NCI-H1930 (cell line): Measurements from ENCODE around the gene CMTM4.
"Not testable (repeated sequence)": the region's sequence is repeated elsewhere in the genome, so short reads cannot be mapped to it uniquely, and the experiment has no call there.

Source experiments
- DNase-seq, 2 experiments: peaks; one replicate each; lab custom pipeline; 2025; lab: John Stamatoyannopoulos, UW

Gene CMTM4

DNA sequence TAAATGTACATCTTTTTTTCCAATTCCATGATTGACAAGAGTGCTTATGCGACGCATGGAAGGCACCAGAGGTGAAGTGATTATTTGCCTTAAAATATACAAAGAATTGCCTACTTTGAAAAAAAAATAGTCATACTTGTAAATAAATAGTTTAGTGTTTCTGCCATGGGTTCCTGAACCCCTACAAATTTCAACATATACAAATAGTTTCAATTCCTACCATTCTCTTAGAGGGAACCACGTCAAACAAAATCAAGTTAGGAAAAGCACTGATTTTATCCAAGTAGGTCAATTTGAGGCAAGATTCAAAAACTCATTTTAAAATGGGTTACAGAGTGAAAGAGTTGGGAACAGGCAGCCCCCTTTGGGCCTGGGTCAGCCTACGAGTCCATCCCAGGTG, 80.4 kb downstream of the CMTM4 start:
- no peak for DNase-seq

DNA sequence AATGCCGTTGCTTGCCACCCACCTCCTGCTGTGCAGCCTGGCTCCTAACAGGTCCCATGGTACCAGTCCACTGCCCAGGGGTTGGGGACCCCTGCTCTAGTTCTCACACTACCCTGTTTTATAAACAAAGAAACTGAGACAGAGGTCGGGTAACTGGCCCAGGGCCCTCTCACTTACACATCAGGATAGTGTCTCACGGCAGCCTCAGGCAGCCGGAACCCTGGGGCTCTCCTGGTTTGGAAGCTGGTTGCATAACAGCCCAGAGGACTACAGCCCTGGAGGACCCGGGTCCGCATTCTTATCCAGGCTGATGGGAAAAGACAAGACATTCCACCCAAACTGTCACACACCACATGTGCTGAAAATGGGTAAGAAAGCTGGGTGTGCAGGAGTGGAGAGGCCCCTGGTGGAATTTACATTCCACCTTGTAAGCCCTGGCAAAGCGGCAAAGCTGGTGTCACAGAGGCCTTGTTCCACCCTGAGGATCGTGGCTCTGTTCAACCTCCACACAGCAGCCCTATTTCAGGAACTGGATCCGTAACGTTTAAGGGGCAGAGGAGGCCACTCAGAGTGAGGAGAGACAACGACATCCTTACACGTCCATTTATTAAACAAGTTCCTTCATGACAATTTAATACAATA, 82.3 kb downstream of the CMTM4 start:
- no peak for DNase-seq

DNA sequence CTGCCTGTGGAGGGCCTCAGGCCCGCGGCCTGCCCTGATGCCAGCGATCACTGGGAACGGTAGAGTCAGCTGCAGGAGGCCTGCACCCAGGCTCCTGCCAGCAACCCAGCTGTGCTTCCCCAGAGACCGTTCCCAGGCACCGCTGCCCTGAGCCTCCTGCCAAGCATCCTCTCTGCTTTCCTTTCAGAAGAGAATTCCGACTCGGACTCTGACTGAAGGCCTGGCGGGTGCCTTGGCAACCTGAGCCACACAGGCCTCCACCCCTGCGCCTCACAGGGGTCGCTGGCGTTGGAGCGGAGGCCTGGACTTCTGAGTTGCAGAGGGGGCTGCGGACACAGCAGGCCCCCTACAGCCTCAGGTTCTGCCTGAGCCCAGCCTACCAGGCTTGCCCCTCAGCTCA, 84.1 kb downstream of the CMTM4 start:
- DNase-seq, result no peak

DNA sequence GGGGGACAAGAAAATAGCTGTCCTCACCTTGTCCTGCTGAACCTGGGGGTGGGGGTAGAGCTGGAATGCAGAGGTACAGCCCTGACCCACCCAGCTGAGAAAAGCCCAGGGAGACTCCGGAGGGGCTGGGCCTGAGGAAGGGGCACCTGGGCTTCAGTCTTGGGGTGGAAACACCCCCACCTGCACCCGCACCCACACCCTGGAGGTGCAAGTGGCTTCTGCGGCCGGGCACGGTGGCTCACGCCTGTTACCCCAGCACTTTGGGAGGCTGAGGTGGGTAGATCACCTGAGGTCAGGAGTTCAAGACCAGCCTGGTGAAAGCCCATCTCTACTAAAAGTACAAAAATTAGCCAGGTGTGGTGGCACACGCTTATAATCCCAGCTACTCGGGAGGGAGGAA, 84.6 kb downstream of the CMTM4 start:
- not testable (repeated sequence) for DNase-seq

DNA sequence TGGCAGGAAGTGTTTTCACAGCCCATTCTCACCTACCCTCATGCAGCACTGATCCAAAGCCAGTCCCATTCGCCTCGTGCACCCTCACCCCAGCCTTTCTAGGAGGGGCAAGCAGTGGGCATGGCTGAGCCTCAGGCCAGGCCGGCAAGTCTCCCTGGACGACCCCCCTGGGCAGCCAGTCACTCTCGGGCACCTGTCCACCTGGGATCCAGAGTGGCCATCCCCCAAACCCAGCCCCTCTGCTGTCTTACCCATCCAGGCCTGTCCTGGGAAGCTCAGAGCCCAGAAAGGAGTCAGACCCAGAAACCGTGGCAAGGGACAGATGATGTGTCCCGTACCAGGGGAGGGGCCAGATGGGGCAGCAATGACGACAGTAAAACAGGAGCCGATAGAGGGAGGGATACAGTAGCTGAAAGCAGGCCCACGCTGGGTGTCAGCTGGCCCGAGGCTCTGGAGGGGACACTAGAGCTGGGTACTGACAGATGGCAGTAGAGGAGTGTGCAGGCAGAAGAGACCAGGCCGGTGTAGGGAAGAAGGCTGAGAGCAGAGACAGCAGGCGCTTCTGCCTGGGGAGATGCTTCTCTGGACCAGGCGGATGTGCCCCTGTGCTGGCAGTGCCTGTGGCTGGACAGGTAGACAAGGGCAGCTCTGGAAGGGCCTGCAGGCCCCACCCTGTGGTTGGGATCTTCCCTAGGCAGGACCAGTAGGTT, 86.3 kb downstream of the CMTM4 start:
- no peak for DNase-seq

DNA sequence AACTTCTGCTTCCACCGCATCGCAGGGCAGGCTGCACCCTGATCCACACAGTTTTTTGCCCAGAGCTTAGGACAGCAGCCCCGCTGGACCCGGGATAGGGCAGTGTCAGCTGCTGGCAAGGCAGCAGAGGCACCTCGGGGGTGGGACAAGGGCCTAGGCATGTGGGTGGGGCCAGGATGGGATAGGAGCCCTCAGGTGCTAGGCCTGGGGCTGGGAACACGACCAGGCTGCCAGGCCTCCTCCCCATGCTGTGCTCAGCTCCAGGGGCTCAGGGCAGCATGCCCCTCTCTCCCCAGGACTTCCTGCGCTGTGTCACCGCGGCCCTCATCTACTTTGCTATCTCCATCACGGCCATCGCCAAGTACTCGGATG, 87.4 kb downstream of the CMTM4 start:
- DNase-seq, result no peak

DNA sequence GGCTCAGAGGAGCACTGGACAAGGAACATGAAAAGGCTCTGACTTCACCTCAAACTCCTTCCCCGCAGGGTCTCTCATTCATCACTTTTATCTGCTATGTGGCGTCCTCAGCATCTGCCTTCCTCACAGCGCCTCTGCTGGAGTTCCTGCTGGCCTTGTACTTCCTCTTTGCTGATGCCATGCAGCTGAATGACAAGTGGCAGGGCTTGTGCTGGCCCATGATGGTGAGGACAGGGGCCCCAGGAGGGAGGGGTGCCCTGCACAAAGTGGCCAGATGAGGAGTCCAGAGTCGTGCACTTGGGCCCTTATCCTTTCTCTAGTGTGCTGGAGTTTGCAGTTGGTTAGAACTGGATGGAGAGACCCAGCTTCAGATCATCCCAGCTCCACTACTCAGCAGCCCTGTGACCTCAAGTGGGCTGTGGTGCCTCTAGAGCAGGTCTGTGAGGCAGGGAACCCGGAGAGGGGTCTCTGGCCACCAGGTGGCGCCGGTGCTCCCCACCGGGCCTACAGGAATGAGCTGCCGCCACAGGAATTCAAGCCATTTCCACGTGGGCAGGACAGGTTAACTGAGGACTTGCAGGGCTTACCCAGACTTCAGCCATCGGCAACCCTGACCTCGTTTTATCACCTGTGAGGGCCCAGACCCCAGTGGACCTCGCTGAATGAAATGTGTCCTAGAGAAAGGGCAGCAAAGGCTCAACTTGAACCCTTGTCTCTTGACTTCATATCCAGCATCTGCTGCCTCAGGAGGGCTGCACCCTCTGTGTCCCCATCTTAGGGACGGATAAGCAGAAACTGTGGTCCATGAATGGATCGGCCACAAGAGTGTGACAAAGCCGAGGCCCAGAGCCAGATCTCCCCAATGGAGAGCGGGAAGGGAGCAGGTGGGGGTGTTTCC, 88.1 kb downstream of the CMTM4 start:
- DNase-seq, result peak in 1 of 2 experiments; percentile 40

DNA sequence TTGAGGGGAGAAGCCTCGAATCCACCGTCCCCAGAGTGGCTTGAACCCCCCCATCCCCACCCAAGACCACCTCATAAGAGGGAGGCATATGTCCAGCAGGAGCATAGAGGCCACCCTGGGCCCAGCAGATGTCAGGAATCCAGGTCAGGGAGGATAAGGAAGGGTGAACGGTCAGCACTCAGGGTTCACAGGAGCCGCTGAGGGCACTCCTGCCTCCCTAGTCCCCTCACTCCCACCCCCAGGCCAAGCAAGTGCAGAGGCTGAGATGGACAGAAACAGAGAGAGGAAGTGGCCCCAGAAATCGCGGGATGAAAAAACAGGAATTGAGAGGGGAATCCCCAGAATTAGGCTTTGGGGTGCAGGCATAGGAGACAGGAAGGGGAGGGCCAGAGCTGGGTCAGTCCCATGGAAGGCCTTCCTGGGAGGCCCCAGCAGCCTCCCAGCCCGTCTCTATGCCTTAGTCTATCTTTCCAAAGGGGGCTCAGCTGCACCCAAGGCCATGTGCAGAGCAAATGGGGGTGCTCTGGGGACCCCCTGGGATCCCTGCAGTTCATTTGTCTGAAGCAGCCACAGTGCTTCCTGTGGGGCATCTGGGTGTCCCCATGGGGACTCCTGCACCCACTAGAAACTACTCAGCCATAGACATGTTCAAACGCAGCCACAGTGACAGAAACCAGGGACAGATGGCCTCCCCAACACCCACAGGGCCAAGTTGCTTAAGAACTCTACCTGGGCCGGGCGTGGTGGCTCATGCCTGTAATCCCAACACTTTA, 90.4 kb downstream of the CMTM4 start:
- no peak for DNase-seq

DNA sequence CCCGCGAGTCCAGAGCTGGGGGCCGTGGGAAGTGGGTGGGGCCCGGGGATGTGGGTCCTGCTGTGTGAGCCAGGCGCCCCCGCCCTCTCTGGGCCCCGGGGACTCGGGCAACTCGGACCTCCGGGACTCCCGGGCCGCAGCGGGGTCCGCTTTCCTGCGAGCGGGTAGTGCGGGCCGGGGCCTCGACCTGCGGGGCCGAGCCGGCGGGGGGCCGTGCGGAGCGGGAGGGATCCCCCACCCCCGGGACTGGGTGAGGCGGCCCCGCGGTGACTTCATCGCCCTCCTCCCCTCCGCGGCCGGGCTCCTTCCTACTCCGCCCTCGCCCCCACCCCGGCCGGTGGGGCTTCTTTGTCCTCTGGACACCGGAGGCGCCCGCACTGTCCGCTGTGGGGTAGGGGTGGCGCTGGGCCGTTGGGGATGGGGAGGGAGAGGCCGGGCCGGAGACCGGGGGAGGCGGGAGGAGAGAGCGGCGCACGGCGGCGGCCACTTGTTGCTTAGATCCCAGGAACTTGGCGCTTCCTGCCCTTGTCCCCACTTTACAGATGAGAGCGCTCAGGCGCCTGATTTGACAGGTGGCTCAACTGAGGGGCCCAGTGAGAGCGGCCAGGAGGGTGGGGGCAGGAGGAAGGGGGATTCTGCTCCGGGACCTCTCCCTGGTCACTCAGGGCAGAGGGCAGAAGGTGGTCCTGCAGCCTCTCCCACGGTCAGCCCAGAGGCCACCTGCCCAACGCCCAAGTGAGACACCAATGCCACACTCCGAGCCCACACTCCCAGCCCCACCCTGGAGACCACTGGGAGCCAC, 91.2 kb downstream of the CMTM4 start:
- DNase-seq, result no peak

DNA sequence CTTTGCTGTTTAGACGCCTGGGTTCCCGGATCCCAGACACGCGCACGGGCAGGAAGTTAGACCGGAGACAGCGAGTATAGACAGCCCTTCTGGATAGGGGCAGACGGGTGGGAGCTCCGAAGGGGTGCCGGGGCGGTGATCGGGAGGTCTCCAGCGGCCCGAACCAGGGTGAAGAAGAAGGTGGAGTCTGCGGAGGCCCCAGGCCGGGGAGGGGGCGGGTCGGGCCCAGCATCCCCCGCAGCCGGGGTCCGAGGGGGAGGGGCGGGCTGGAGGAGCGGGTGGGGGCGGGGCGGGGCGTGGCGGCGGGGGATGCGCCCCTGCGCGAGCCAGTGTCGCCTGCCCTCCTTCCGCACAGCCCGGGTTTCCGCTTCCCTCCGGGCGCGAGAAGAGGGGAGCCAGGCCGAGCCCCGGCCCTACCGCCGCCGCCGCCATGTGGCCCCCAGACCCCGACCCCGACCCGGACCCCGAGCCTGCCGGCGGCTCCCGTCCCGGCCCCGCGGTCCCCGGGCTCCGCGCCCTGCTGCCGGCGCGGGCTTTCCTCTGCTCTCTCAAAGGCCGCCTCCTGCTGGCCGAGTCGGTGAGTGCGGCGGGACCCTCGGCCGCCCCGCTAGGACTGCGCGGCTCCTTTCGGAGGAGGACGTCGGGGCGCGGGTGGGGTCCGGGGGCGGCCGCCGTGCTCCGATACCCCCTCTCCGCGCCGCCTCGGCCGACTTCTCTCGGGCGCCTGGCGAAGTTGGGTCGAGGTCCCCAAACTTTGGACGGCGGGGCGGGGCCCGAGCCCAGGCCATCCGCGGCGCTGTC, 92.0 kb downstream of the CMTM4 start, which contains the start of gene CMTM3:
Gene CMTM3 (plus strand): TSS at position 329 of the 801 bp plus-strand sequence. CDS start 102 bp downstream, at position 431.
- peak in 1 of 2 experiments; percentile 32 for DNase-seq

DNA sequence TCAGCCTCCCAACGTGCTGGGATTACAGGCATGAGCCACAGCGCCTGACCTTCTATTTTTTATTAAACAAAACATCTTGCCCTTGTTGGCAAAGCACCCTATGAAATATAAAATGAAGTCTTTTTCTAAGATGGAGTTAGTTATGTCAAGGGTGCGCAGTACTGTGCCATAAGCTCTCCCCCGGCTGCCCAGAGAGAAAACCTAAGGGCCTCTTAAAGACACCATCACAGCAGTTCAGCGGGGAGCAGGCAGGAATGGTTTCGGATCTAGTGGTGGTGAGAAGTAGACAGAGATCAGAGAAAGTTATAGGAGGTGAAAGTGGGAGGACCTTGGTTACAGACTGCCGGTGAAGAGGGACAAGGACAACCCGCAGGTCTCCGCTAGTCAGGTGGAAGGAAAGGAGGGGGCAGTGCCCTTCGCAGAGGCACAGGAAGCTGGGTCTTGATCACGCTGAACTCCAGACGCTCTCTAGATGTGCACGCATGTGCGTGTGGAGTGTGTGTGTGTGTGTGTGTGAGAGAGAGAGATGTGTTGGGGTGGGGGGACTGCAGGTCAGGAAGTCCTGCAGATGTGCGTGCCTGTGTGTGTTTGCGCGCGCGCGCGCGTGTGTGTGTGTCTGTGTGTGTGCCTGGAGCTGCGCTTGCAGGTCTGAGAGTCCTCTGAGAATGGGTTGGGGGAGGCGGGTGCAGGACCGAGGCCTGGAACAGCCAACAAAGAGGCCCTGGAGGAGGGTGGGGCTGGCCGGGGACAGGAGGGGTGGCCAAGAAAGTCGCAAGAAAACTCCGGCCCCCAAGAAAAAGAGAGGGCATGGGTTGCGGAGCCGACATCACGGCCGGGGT, 92.8 kb downstream of the CMTM4 start:
- DNase-seq, result peak in 1 of 2 experiments; percentile 16

DNA sequence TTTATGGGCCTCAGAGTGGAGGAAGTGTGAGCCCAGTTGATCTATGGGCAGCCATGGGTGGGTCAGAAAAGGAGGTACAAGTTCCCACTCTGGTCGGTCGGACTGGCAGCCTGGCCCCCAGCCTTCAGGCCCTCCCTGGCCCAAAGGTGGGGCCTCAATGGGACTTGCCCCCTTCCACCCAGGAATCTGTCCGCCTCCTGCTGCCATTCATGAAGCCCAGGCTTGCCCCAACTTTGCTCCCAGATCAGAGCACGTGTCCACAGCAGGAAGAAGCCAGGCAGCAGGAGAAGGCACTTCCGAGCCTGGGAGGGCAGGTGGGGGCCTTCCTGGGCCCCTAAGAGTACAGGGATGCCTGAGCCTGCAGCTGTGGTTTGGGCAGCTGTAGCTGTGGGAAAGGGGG, 95.1 kb downstream of the CMTM4 start:
- DNase-seq, result no peak

DNA sequence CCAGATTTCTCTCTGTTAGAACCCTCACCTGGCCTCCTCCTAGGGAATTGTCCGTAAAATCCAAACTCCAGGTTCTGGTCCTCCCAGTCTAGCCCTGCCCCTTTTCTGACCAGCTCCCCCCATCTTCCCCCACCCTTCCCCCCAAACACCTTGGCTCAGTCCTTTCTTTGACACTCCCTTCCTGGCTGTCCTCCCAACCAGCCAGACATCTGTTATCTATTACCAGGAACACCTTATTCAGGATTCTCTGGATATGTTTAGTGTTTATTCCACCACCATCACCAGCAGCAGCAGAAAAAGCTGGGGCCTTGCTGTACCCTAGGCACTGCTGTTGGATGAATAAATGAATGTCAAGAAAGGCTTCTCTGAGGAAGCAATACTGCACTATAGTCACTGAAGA, 96.1 kb downstream of the CMTM4 start:
- DNase-seq, result no peak

DNA sequence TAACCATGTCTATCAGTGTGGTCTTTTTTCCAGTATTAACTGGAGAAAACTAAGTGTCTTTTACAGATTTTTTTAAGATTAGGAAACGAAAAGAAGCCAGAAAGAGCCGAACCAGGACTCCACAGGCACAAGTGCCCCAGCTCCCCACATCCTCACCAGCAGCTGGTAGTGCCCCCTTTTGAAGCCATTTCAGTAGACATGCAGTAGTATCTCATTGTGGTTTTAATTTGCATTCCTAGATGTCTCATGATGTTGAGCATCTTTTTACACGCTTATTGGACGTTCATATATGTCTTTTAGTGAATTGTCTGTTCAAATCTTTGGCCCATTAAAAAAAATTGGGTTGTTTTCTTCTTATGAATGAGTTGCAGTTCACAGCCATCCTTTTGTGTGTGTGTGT, 96.8 kb downstream of the CMTM4 start:
- DNase-seq, result no peak

DNA sequence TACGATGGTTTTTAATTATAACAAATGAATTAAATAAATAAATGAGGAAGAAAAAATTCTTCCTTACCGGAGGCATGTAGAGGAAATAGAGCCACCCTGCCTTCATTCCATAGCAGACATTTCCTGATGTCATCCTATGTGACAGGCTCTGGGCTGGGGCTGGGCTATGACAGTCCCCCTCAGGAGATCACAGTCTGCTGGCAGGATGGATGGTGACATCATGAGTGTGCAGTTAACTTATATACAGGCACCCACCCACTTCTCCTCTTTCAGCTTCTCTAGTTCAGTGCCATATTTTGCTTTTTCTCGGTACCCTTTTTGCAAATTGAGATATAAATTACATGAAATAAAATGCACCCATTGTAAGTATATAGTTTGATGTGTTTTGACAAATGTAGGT, 98.4 kb downstream of the CMTM4 start:
- no peak for DNase-seq

DNA sequence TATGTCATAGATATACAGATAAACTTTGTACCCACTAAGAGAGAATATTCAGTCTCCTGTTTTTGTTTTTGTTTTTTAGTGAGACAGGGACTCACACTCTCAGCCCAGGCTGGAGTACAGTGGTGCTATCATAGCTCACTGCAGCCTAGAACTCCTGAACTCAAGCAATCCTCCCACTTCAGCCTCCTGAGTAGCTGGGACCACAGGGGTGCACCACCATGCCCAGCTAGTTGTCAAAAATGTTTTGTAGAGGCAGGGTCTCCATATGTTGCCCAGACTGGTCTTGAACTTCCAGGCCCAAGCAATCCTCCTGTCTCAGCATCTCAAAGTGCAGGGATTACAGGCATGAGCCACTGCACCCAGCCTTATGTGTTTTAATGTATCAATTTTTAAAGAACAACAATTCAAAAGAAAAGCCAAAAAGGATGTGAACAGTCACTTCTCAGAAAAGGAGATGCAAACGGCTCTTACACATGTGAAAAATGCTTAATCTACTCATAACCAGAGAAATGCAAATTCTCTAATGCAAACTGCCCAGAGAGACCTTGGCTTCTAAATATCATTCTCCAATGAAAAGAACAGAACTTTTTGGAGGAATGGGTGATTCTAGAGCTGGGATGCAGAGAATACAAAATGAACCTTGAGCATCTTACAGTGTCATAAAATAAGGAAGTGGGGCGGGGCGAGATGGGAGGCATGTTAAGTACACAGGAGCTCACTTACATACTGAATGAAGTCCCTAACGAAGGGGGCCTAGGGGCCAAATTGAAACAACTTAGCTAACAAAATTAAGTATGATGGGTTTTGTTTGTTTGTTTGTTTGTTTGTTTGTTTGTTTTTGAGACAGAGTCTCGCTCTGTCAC, 99.3 kb downstream of the CMTM4 start:
- DNase-seq, result no peak

DNA sequence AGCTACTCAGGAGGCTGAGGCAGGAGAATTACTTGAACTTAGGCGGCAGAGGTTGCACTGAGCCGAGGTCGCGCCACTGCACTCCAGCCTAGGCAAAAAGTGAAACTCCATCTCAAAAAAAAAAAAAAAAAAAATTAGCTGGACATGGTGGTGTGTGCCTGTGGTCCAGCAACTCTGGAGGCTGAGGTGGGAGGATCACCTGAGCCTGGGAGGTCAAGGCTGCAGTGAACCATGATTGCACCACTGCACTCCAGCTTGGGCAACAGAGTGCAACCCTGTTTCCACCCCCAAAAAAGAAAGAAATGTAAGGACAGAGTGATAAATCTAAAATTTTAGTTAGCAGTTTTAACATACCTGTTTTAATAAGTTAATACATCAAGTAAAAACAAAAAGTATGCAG, 100.0 kb downstream of the CMTM4 start:
- not testable (repeated sequence) for DNase-seq

DNA sequence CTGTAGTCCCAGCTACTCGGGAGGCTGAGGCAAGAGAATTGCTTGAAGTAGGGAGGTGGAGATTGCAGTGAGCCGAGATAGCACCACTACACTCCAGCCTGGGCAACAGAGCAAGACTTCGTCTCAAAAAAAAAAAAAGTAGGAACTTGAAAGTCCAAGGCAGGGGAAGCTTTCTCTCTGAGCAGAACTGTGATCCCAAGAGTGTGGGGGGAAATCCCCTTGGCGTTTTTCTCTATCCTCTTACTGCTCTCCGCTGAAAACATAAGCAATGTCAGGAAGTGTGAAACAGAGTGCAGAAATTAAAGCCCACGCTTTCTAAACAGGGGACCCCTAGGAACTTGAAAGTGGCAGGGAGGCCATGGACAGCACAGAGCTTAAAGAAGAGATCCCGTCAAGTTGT, 101.8 kb downstream of the CMTM4 start:
- no peak for DNase-seq
